ENCODE results near the gene RP9.
"Not testable (repeated sequence)": the region's sequence is repeated elsewhere in the genome, so short reads cannot be mapped to it uniquely, and the experiment has no call there.

The RP9 gene

DNA sequence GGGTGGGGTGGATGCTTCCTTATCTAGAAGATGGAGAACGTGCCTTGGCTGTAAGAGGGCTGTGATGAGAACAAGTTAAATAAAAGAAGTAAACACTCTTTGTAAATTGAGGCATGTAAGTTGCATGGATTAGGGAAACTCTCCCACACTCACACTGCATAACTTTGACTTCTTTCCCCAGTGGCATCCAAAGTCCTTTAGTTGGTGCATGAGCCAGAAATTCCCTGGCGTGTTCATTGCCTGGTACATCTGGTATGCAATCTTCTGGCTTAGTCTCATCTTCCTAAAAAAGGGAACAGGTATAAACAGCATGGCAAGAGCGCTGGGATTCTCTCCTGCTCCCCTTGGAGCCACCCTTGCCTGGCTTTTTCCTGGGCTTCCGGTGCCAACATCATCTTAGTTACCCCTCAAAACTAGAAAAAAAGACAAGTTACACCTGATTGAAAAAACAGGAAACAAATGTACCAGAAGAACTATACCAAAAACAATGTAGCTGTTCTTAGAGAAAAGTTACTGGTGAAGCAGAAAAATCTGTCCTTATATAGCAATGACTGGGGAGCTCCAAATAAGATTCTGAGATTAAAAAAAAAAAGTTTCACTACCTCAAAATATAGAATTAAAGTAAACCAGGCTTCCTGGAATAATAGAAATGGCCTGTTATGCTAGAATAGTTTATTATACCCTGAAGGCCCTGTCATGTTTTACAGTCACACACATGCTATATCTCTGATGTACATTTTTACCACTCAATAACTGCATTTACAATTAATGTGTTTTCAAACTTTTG is 9.9 kb downstream of the RP9 start:
- ChIA-PET CTCF (interaction anchor here (0.8 to 2.0 kb wide), 2 partner anchors 9 kb away, joined by 3 to 5 read pairs; partner anchors contain the start of gene RP9), POLR2A (interaction anchor here (0.6 kb wide), 1 partner anchor 22 kb away, joined by 5 read pairs; no protein-coding TSS in a partner anchor)
- no peak for DNase-seq (ENCODE audit: extremely low spot score)
- TF ChIP-seq, protein P1, sequence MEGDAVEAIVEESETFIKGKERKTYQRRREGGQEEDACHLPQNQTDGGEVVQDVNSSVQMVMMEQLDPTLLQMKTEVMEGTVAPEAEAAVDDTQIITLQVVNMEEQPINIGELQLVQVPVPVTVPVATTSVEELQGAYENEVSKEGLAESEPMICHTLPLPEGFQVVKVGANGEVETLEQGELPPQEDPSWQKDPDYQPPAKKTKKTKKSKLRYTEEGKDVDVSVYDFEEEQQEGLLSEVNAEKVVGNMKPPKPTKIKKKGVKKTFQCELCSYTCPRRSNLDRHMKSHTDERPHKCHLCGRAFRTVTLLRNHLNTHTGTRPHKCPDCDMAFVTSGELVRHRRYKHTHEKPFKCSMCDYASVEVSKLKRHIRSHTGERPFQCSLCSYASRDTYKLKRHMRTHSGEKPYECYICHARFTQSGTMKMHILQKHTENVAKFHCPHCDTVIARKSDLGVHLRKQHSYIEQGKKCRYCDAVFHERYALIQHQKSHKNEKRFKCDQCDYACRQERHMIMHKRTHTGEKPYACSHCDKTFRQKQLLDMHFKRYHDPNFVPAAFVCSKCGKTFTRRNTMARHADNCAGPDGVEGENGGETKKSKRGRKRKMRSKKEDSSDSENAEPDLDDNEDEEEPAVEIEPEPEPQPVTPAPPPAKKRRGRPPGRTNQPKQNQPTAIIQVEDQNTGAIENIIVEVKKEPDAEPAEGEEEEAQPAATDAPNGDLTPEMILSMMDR (IDR thresholded peaks at IDR 0.05; ENCODE audit: control extremely low read depth, extremely low read depth, low read depth, missing control alignments): no peak

GRCh38 chr7:33094745-33095275 is 14.4 kb downstream of the RP9 start:
- CTCF ChIA-PET: interaction anchor here (1.2 to 2.4 kb wide), 2 partner anchors 13 to 248 kb away, joined by 5 to 7 read pairs; no protein-coding TSS in a partner anchor
- POLR2A ChIA-PET; DNase-seq (ENCODE audit: extremely low spot score): not testable (repeated sequence)

DNA sequence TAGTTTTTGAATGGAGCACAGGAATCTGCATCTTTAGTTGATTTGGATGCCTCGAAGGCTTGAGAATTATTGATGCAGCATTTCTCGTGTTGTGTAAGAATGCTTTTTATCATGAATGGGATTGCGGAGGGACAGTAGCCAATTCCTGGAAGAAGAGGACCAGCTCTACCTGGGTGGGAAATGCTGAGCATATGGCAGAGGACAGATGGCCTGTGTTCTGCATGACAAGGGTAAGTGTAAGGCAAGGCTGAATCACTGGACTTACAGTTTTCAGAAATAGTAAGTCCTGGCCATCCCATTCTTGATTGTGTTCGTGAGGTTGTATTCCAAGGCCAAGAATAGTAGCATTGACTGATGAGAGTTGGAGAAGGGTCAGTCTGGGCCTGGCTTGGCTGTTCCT is 15.9 kb downstream of the RP9 start:
- no peak for DNase-seq (ENCODE audit: extremely low spot score)
- ChIA-PET POLR2A (no interaction called here), CTCF (interaction anchor here (2.4 to 3.0 kb wide), 2 partner anchors 14 to 247 kb away, joined by 7 to 14 read pairs; no protein-coding TSS in a partner anchor)
- TF ChIP-seq, protein P1 (IDR thresholded peaks at IDR 0.05; ENCODE audit: control extremely low read depth, extremely low read depth, low read depth, missing control alignments): no peak

DNA sequence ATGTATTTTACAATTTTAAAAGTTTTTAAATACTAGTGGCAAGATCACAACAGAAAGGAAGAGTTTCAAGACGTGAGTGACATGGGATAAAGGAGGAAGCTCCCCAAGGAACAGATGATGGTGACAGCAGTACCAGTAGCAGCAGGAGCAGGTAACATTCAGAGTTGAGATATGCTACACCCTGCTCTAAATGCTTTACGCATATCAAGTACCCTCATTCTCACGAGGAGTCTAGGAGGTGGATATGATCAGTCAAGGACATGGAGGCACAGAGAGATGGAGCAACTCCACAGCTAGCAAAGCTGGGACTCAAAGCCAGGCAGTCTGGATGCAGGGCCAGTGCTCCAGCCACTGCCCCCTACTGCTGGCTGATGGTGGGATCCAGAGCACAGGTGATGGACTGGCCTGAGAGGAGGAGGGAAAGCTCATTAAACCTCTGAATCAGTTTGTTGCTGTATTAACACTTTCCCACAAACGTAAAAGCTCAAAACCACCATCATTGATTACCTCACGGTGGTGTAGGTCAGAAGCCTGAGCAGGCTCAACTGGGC is 17.5 kb downstream of the RP9 start:
- ChIA-PET POLR2A (no interaction called here), CTCF (interaction anchor here (1.0 to 3.0 kb wide), 3 partner anchors 16 to 244 kb away, joined by 3 to 14 read pairs (median 5); no protein-coding TSS in a partner anchor)
- no peak for DNase-seq (ENCODE audit: extremely low spot score)
- TF ChIP-seq, protein P1 (IDR thresholded peaks at IDR 0.05; ENCODE audit: control extremely low read depth, extremely low read depth, low read depth, missing control alignments): no peak

GRCh38 chr7:33091111-33091531 is 18.1 kb downstream of the RP9 start:
- TF ChIP-seq, protein P1 (IDR thresholded peaks at IDR 0.05; ENCODE audit: control extremely low read depth, extremely low read depth, low read depth, missing control alignments): no peak
- ChIA-PET POLR2A (no interaction called here), CTCF (interaction anchor here (3.0 kb wide), 1 partner anchor 17 kb away, joined by 14 read pairs; no protein-coding TSS in a partner anchor)
- no peak for DNase-seq (ENCODE audit: extremely low spot score)

GRCh38 chr7:33089142-33089541 is 20.1 kb downstream of the RP9 start:
- no peak for DNase-seq (ENCODE audit: extremely low spot score)
- POLR2A ChIA-PET: no interaction called here
- TF ChIP-seq, protein P1 (IDR thresholded peaks at IDR 0.05; ENCODE audit: control extremely low read depth, extremely low read depth, low read depth, missing control alignments): no peak
- CTCF ChIA-PET: no interaction called here

Measured in GM10248 (cell line).